H9 (cell line): ENCODE measurements around the gene BLOC1S5. TPM values are rescaled to one million over a fixed set of nuclear protein-coding genes. Genes with fewer than 3 reads are reported as not detected.

Experiments used
- DNase-seq: peaks from one replicate; pipeline ENCODE4 v3.0.0-alpha.2; 2017
- H2AFZ ChIP-seq: one replicate; pipeline ENCODE4 v1.6.1; 2013; ENCODE audit warnings: mild to moderate bottlenecking, low read length, control low read depth, moderate library complexity
- H2AK5ac ChIP-seq: 2 replicates; pipeline ENCODE4 v1.6.1; 2013; ENCODE audit warnings: low read length, control low read depth, mixed read lengths; ENCODE audit not compliant: insufficient read length
- H2BK120ac ChIP-seq: one replicate; pipeline ENCODE4 v1.6.1; 2013; ENCODE audit warnings: low read depth, mild to moderate bottlenecking, low read length, control low read depth, inconsistent platforms; ENCODE audit not compliant: poor library complexity, severe bottlenecking
- H2BK12ac ChIP-seq: 2 replicates; pipeline ENCODE4 v1.6.1; 2013; ENCODE audit warnings: low read length, control low read depth, mixed read lengths, low read depth; ENCODE audit not compliant: insufficient read length
- H2BK15ac ChIP-seq: 2 replicates; pipeline ENCODE4 v1.6.1; 2013; ENCODE audit warnings: low read depth, low read length, control low read depth
- H2BK20ac ChIP-seq: one replicate; pipeline ENCODE4 v1.6.1; 2013; ENCODE audit warnings: low read depth, mild to moderate bottlenecking, low read length, control low read depth, inconsistent platforms; ENCODE audit not compliant: poor library complexity, severe bottlenecking
- H2BK5ac ChIP-seq: 2 replicates; pipeline ENCODE4 v1.6.1; 2013; ENCODE audit warnings: low read length, control low read depth, mixed read lengths; ENCODE audit not compliant: insufficient read length
- H3K14ac ChIP-seq: 2 replicates; pipeline ENCODE4 v1.6.1; 2013; ENCODE audit warnings: low read length, control low read depth; ENCODE audit not compliant: insufficient read depth
- H3K18ac ChIP-seq: 2 replicates; pipeline ENCODE4 v1.6.1; 2013; ENCODE audit warnings: low read depth, mild to moderate bottlenecking, mixed read lengths, low read length, control low read depth; ENCODE audit not compliant: insufficient read length
- H3K23ac ChIP-seq: 2 replicates; pipeline ENCODE4 v1.6.1; 2013; ENCODE audit warnings: low read length, control low read depth, mixed read lengths, low read depth; ENCODE audit not compliant: insufficient read length
- H3K23me2 ChIP-seq: 2 replicates; pipeline ENCODE4 v1.6.1; 2013; ENCODE audit warnings: low read depth, mild to moderate bottlenecking, mixed read lengths, low read length, control low read depth; ENCODE audit not compliant: insufficient read length, poor library complexity, severe bottlenecking
- H3K27ac ChIP-seq: 2 replicates; pipeline ENCODE4 v1.5.1; 2013; ENCODE audit warnings: low read length, control low read depth, mixed read lengths, low read depth; ENCODE audit not compliant: insufficient read length
- H3K27me3 ChIP-seq: 2 replicates; pipeline ENCODE4 v1.6.1; 2013; ENCODE audit warnings: low read length, control low read depth, inconsistent platforms; ENCODE audit not compliant: insufficient read depth
- H3K4ac ChIP-seq: 2 replicates; pipeline ENCODE4 v1.6.1; 2013; ENCODE audit warnings: low read depth, mild to moderate bottlenecking, control low read depth, inconsistent platforms, low read length, moderate library complexity
- H3K4me1 ChIP-seq: 2 replicates; pipeline ENCODE4 v1.6.1; 2013; ENCODE audit warnings: low read length, control low read depth, inconsistent platforms; ENCODE audit not compliant: insufficient read depth
- H3K4me2 ChIP-seq: 2 replicates; pipeline ENCODE4 v1.6.1; 2013; ENCODE audit warnings: low read length, control low read depth, mixed read lengths; ENCODE audit not compliant: insufficient read length, insufficient read depth
- H3K56ac ChIP-seq: 2 replicates; pipeline ENCODE4 v1.6.1; 2013; ENCODE audit warnings: low read depth, mild to moderate bottlenecking, mixed read lengths, low read length, control low read depth; ENCODE audit not compliant: insufficient read length
- H3K79me1 ChIP-seq: 2 replicates; pipeline ENCODE4 v1.6.1; 2013; ENCODE audit warnings: low read depth, mild to moderate bottlenecking, moderate library complexity, low read length, control low read depth, inconsistent platforms; ENCODE audit not compliant: insufficient read depth, poor library complexity, severe bottlenecking
- H3K79me2 ChIP-seq: 2 replicates; pipeline ENCODE4 v1.6.1; 2013; ENCODE audit warnings: low read length, control low read depth, inconsistent platforms; ENCODE audit not compliant: insufficient read depth
- H3K9ac ChIP-seq: 2 replicates; pipeline ENCODE4 v1.6.1; 2013; ENCODE audit warnings: low read length, control low read depth, mixed read lengths; ENCODE audit not compliant: insufficient read length; ENCODE audit errors: extremely low read depth
- H3K9me3 ChIP-seq: one replicate; pipeline ENCODE4 v1.6.1; 2013; ENCODE audit warnings: low read depth, low read length, inconsistent platforms; ENCODE audit not compliant: control insufficient read depth
- H3T11ph ChIP-seq: one replicate; pipeline ENCODE4 v1.6.1; 2013; ENCODE audit warnings: mild to moderate bottlenecking, low read length, control low read depth, inconsistent platforms
- H4K20me1 ChIP-seq: one replicate; pipeline ENCODE4 v1.6.1; 2013; ENCODE audit not compliant: control insufficient read depth, insufficient read length, insufficient read depth
- H4K5ac ChIP-seq: 2 replicates; pipeline ENCODE4 v1.6.1; 2013; ENCODE audit warnings: low read depth, mild to moderate bottlenecking, mixed read lengths, low read length, control low read depth; ENCODE audit not compliant: insufficient read length
- H4K8ac ChIP-seq: replicated peaks from 2 replicates; pipeline ENCODE4 v1.6.1; 2013; ENCODE audit warnings: low read length, control low read depth, mixed read lengths, low read depth; ENCODE audit not compliant: insufficient read length
- H4K91ac ChIP-seq: 2 replicates; pipeline ENCODE4 v1.6.1; 2013; ENCODE audit warnings: low read depth, mild to moderate bottlenecking, moderate library complexity, mixed read lengths, low read length, control low read depth; ENCODE audit not compliant: insufficient read length
- H3K27ac Mint-ChIP-seq, 3 experiments: 2 replicates in 2 of 3; 3 replicates in 1 of 3; pipeline ENCODE4 v1.8.0; 2020 to 2021; ENCODE audit warnings: mixed read lengths in 3 of 3, mild to moderate bottlenecking in 1 of 3, moderate library complexity in 1 of 3
- H3K27me3 Mint-ChIP-seq: 2 replicates; pipeline ENCODE4 v1.8.0; 2021; ENCODE audit warnings: low read depth, mild to moderate bottlenecking, moderate library complexity, mixed read lengths
- H3K36me3 Mint-ChIP-seq, 3 experiments: 2 replicates in 2 of 3; 3 replicates in 1 of 3; pipeline ENCODE4 v1.8.0; 2020 to 2021; ENCODE audit warnings: low read depth in 3 of 3, mixed read lengths in 3 of 3; ENCODE audit not compliant: insufficient read depth in 1 of 3
- H3K4me1 Mint-ChIP-seq, 2 experiments: 2 replicates each; pipeline ENCODE4 v1.8.0; 2020; ENCODE audit warnings: mixed read lengths in 2 of 2
- H3K4me3 Mint-ChIP-seq, 2 experiments: 2 replicates in 1 of 2; 3 replicates in 1 of 2; pipeline ENCODE4 v1.8.0; 2020 to 2021; ENCODE audit warnings: mild to moderate bottlenecking in 2 of 2, mixed read lengths in 2 of 2, moderate library complexity in 1 of 2
- H3K9me3 Mint-ChIP-seq, 2 experiments: 2 replicates in 1 of 2; 3 replicates in 1 of 2; pipeline ENCODE4 v1.8.0; 2020; ENCODE audit warnings: mild to moderate bottlenecking in 2 of 2, mixed read lengths in 2 of 2, moderate library complexity in 1 of 2
- CTCF ChIP-seq: fragments of 200-600 bp; sonication (generic); conservative IDR thresholded peaks from 3 replicates; pipeline ENCODE4 v1.8.0; 2021; ENCODE audit warnings: antibody characterized with exemption, mild to moderate bottlenecking
- WGBS: extraction: QIAGEN DNeasy Blood & Tissue Kit; methylation state at CpG from one replicate; pipeline ENCODE4 v1.1.7; 2013; ENCODE audit warnings: missing lambda C conversion rate, low lambda C conversion rate, mixed read lengths; ENCODE audit not compliant: insufficient read length; ENCODE audit errors: extremely low coverage; 5-methylcytosine and 5-hydroxymethylcytosine counted together
- total RNA-seq: library from RNA; stranded (reverse); gene quantifications from 2 replicates; pipeline ENCODE4 v1.2.1, GENCODE V29; 2021

BLOC1S5 gene
- total RNA-seq, 1 experiment from 2014 or later: 15.6 TPM

- no peak overlapping the region for H4K5ac ChIP-seq
- H3K56ac ChIP-seq: no peak overlapping the region
- no peaks in the 10 kb centered on the region for H3K23me2 ChIP-seq
- H2AFZ ChIP-seq: no peak overlapping the region
- TF ChIP-seq CTCF: no peak
- H2AK5ac ChIP-seq: no peak overlapping the region
- no peaks in the 10 kb centered on the region for H3K79me2 ChIP-seq
- H4K91ac ChIP-seq: no peak overlapping the region
- H2BK120ac ChIP-seq: no peak overlapping the region
- Mint-ChIP-seq H3K36me3 (no peaks in the 10 kb centered on the region), H3K9me3 (no peaks in the 10 kb centered on the region), H3K27ac (peak overlapping the region in 2 of 3 experiments; percentile 17 to 47; a peak in 2 of 7 replicates), H3K4me1 (peaks cover 0 to 3% of the 10 kb centered on the region in 2 experiments; a peak in 2 of 4 replicates), H3K4me3 (no peak overlapping the region), H3K27me3 (no peaks in the 10 kb centered on the region)
- H3K23ac ChIP-seq: no peak overlapping the region
- no peaks in the 10 kb centered on the region for H3K4me1 ChIP-seq
- no peaks in the 10 kb centered on the region for H3K9me3 ChIP-seq
- no peak overlapping the region for H2BK20ac ChIP-seq
- no peak overlapping the region for H3T11ph ChIP-seq
- no peak overlapping the region for H3K27ac ChIP-seq
- no peaks in the 10 kb centered on the region for H3K79me1 ChIP-seq
- no peak overlapping the region for H3K4me2 ChIP-seq
- no CpG with 5 or more reads among the region's 7 CpGs for WGBS
- H2BK5ac ChIP-seq: no peak overlapping the region
- DNase-seq: no peak
- H3K18ac ChIP-seq: no peak overlapping the region
- H3K14ac ChIP-seq: no peak overlapping the region
- H3K27me3 ChIP-seq: no peaks in the 10 kb centered on the region
- H3K9ac ChIP-seq: no peak overlapping the region
- H4K20me1 ChIP-seq: peaks cover 2% of the 10 kb centered on the region
- H2BK12ac ChIP-seq: no peak overlapping the region
- no peak overlapping the region for H2BK15ac ChIP-seq
- H3K4ac ChIP-seq: no peak overlapping the region
- no peak overlapping the region for H4K8ac ChIP-seq
Measured at GRCh38 chr6:7998103-7998725, 66.0 kb downstream of the BLOC1S5 start.
